IMR-90 (cell line): ENCODE data around the gene CAVIN2. TPM values are rescaled to one million over a fixed set of nuclear protein-coding genes. Genes with fewer than 3 reads are reported as not detected.

Experiments
- ATAC-seq: fragments of 200-7000 bp; cut with Tn5 transposase; 2 replicates; pipeline ENCODE4 v1.9.1; 2020; ENCODE audit warnings: low read depth, mild to moderate bottlenecking, moderate library complexity
- BruUV-seq: library from RNA; stranded (reverse); fragments of 400-500 nt; replicated peaks from 2 replicates; lab custom pipeline; 2021; lab: Mats Ljungman, UMichigan
- CTCF ChIA-PET: fragments of 300-600 bp; formaldehyde crosslinking; extraction: SDS; loops from one replicate; lab custom pipeline; 2021; ENCODE audit warnings: antibody characterized with exemption; lab: Yijun Ruan, JAX
- POLR2A ChIA-PET: fragments of 300-600 bp; sonication (Branson Sonifier 250); formaldehyde crosslinking; loops from one replicate; lab custom pipeline; 2022; ENCODE audit warnings: antibody characterized with exemption; ENCODE audit not compliant: unreplicated experiment; lab: Charles Lee
- DNase-seq: peaks from one replicate; pipeline ENCODE4 v3.0.0; 2013
- H2AFZ ChIP-seq: replicated peaks from 2 replicates; pipeline ENCODE3; 2013; ENCODE audit warnings: low read length, mild to moderate bottlenecking; ENCODE audit not compliant: poor library complexity
- H2AK5ac ChIP-seq: 2 replicates; pipeline ENCODE4 v1.6.1; 2013; ENCODE audit warnings: low read depth, low read length, inconsistent platforms
- H2AK9ac ChIP-seq: replicated peaks from 2 replicates; pipeline ENCODE3; 2013; ENCODE audit warnings: mild to moderate bottlenecking, low read depth, low read length, moderate library complexity; ENCODE audit not compliant: poor library complexity
- H2BK120ac ChIP-seq: 2 replicates; pipeline ENCODE4 v1.6.1; 2013; ENCODE audit warnings: low read depth, low read length, inconsistent platforms
- H2BK15ac ChIP-seq: 3 replicates; pipeline ENCODE4 v1.6.1; 2013; ENCODE audit warnings: low read depth, low read length, inconsistent platforms
- H2BK20ac ChIP-seq: 2 replicates; pipeline ENCODE4 v1.6.1; 2013; ENCODE audit warnings: low read depth, mild to moderate bottlenecking, inconsistent platforms, low read length, moderate library complexity
- H2BK5ac ChIP-seq: 2 replicates; pipeline ENCODE4 v1.6.1; 2013; ENCODE audit warnings: mild to moderate bottlenecking, low read depth, low read length, inconsistent platforms; ENCODE audit not compliant: poor library complexity, severe bottlenecking
- H3K14ac ChIP-seq: replicated peaks from 2 replicates; pipeline ENCODE4 v1.6.1; 2013; ENCODE audit warnings: low read depth, low read length, inconsistent platforms
- H3K18ac ChIP-seq: 2 replicates; pipeline ENCODE4 v1.6.1; 2013; ENCODE audit warnings: low read depth, low read length, control low read depth
- H3K23ac ChIP-seq: 2 replicates; pipeline ENCODE4 v1.6.1; 2013; ENCODE audit warnings: low read depth, low read length, inconsistent platforms
- H3K27ac ChIP-seq: 2 replicates; pipeline ENCODE4 v1.5.1; 2013; ENCODE audit warnings: mild to moderate bottlenecking, control low read depth, low read length; ENCODE audit not compliant: insufficient read depth
- H3K27me3 ChIP-seq: 2 replicates; pipeline ENCODE4 v1.6.1; 2013; ENCODE audit warnings: low read length; ENCODE audit not compliant: control insufficient read depth, insufficient read depth
- H3K36me3 ChIP-seq: 2 replicates; pipeline ENCODE4 v1.6.1; 2013; ENCODE audit warnings: low read length, mixed read lengths; ENCODE audit not compliant: control insufficient read depth, insufficient read depth
- H3K4ac ChIP-seq: 2 replicates; pipeline ENCODE4 v1.6.1; 2013; ENCODE audit warnings: low read depth, low read length, inconsistent platforms
- H3K4me1 ChIP-seq: 2 replicates; pipeline ENCODE4 v1.6.1; 2013; ENCODE audit warnings: low read length, mixed read lengths; ENCODE audit not compliant: control insufficient read depth, insufficient read depth
- H3K4me2 ChIP-seq: 2 replicates; pipeline ENCODE4 v1.6.1; 2013; ENCODE audit warnings: low read depth, mild to moderate bottlenecking, control low read depth, low read length, moderate library complexity
- H3K4me3 ChIP-seq: 2 replicates; pipeline ENCODE4 v1.5.1; 2013; ENCODE audit warnings: low read depth, mild to moderate bottlenecking, control low read depth, low read length, moderate library complexity; ENCODE audit not compliant: insufficient read depth
- H3K56ac ChIP-seq: 2 replicates; pipeline ENCODE4 v1.6.1; 2013; ENCODE audit warnings: low read length, inconsistent platforms; ENCODE audit not compliant: insufficient read depth; ENCODE audit errors: extremely low read depth
- H3K79me1 ChIP-seq, 2 experiments: 2 replicates each; pipeline ENCODE4 v1.6.1; 2013; ENCODE audit warnings: low read length in 2 of 2, inconsistent platforms in 1 of 2, low read depth in 1 of 2
- H3K9ac ChIP-seq: 2 replicates; pipeline ENCODE4 v1.6.1; 2013; ENCODE audit warnings: low read depth, low read length, control low read depth
- H3K9me1 ChIP-seq: 2 replicates; pipeline ENCODE4 v1.6.1; 2013; ENCODE audit warnings: low read length, inconsistent platforms; ENCODE audit not compliant: insufficient read depth
- H3K9me3 ChIP-seq: 2 replicates; pipeline ENCODE4 v1.6.1; 2013; ENCODE audit warnings: low read length; ENCODE audit not compliant: control insufficient read depth, insufficient read depth
- H4K20me1 ChIP-seq: 2 replicates; pipeline ENCODE4 v1.6.1; 2013; ENCODE audit warnings: low read length, inconsistent platforms; ENCODE audit not compliant: insufficient read depth
- H4K5ac ChIP-seq: 2 replicates; pipeline ENCODE4 v1.6.1; 2013; ENCODE audit warnings: mild to moderate bottlenecking, low read depth, low read length, control low read depth
- H4K8ac ChIP-seq, 2 experiments: 2 replicates each; pipeline ENCODE4 v1.6.1; 2013; ENCODE audit warnings: low read depth in 2 of 2, low read length in 2 of 2, control low read depth in 1 of 2, inconsistent platforms in 1 of 2
- H4K91ac ChIP-seq: 2 replicates; pipeline ENCODE4 v1.6.1; 2013; ENCODE audit warnings: low read depth, low read length, inconsistent platforms; ENCODE audit not compliant: insufficient read depth
- NFE2L2 ChIP-seq: fragments of 150-350 bp; IDR thresholded peaks from 2 replicates; pipeline ENCODE4 v1.6.1; 2016; ENCODE audit warnings: low read depth, mild to moderate bottlenecking, low read length
- WGBS, 2 experiments: methylation state at CpG; one replicate each; pipeline versions ENCODE4 v1.1.5 to v1.1.7; 2013; ENCODE audit warnings: missing lambda C conversion rate in 2 of 2; ENCODE audit not compliant: insufficient read length in 1 of 2; ENCODE audit errors: extremely low coverage in 2 of 2; 5-methylcytosine and 5-hydroxymethylcytosine counted together
- dilution Hi-C: fragments of 300-500 bp; cut with HindIII; formaldehyde crosslinking; loops from one replicate; pipeline ENCODE4 v1.14.3; 2018; ENCODE audit warnings: low sequenced_read_pairs; ENCODE audit not compliant: unreplicated experiment
- in situ Hi-C: fragments of 300-500 bp; cut with MboI; formaldehyde crosslinking; loops from 3 replicates; pipeline ENCODE4 v1.14.3; 2019; ENCODE audit warnings: low sequenced_read_pairs, inconsistent platforms, mixed read lengths
- intact Hi-C: fragments of 100-400 bp; cut with micrococcal nuclease; formaldehyde crosslinking; loops from 2 replicates; pipeline ENCODE4 v1.10.0; 2022
- polyA plus RNA-seq, 3 experiments: library from polyadenylated mRNA; depleted of rRNA; stranded (reverse); fragments of >200 nt; gene quantifications; 2 replicates each; pipeline ENCODE4 v1.2.3, GENCODE V29; 2012; ENCODE audit warnings: low replicate concordance in 1 of 3
- total RNA-seq: library from RNA; depleted of rRNA; stranded (reverse); fragments of >200 nt; gene quantifications from 2 replicates; pipeline ENCODE4 v1.2.3, GENCODE V29; 2012

CAVIN2 gene
- total and polyA plus RNA-seq, 2 of the 4 experiments (the other 2 are of a cell fraction): 7.7 to 11.5 TPM

DNA sequence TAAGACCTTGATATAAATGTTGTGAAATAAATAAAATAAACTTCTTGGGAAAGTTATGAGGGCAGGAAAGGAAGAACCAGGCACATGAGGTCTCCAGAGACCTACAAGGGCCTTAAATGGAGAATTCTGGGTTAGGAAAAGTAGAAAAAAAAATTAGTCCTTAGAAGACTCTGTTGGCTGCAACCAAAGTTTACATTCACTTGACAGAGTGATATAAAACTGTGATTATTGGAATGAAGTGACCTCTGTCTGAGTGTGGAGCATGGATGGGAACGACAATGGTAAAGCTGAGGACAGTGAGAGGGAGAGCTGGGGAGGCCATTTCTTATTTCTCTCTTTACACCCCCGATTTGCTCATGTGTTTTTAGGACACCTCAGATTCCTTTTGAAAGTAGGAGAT lies 29.0 kb upstream of the CAVIN2 start:
- Histone ChIP-seq H2AK5ac (no peak overlapping the region), H2BK5ac (no peak overlapping the region), H3K27ac (no peak overlapping the region), H3K56ac (no peak overlapping the region), H3K4me1 (no peaks in the 10 kb centered on the region), H3K27me3 (no peaks in the 10 kb centered on the region), H2BK20ac (no peak overlapping the region), H3K36me3 (no peaks in the 10 kb centered on the region), H3K79me1 (no peaks in the 10 kb centered on the region), H2BK120ac (peak overlapping the region; percentile 32; the same call in 1 of the 2 replicates), H3K4me3 (no peak overlapping the region), H2AK9ac (no peak overlapping the region), H3K9me3 (no peaks in the 10 kb centered on the region), H2BK15ac (no peak overlapping the region; the same call in 2 of the 3 replicates), H3K4ac (no peak overlapping the region), H4K5ac (no peak overlapping the region), H2AFZ (no peak overlapping the region), H3K14ac (no peak overlapping the region), H4K91ac (no peak overlapping the region), H4K8ac (no peak overlapping the region), H4K20me1 (no peaks in the 10 kb centered on the region), H3K9ac (no peak overlapping the region), H3K18ac (no peak overlapping the region; the same call in 1 of the 2 replicates), H3K4me2 (no peak overlapping the region), H3K23ac (no peak overlapping the region), H3K9me1 (no peaks in the 10 kb centered on the region)
- ATAC-seq (no peak), DNase-seq (no peak)
- POLR2A ChIA-PET: no interaction called here
- no peak for TF ChIP-seq NFE2L2
- dilution Hi-C loops (no loop called here), in situ Hi-C loops (no loop called here), intact Hi-C loops (no loop called here)
- BruUV-seq: no TSS peak
- no CpG with 5 or more reads among the region's 2 CpGs for WGBS, 2 experiments
- CTCF ChIA-PET: no interaction called here
